ENCODE measurements around the gene UCP1.
A peak's percentile ranks its signal among the peaks of the same experiment; 100 is the strongest.

The UCP1 gene, protein sequence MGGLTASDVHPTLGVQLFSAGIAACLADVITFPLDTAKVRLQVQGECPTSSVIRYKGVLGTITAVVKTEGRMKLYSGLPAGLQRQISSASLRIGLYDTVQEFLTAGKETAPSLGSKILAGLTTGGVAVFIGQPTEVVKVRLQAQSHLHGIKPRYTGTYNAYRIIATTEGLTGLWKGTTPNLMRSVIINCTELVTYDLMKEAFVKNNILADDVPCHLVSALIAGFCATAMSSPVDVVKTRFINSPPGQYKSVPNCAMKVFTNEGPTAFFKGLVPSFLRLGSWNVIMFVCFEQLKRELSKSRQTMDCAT

GRCh38 chr4:140568507-140569306, at the start of gene UCP1:
UCP1 (minus strand) TSS chr4:140568961; CDS start chr4:140568729, 232 bp downstream.
- DNase-seq, result no peak

- no peak for DNase-seq
These were observed 48.9 kb upstream of the UCP1 start for GRCh38 chr4:140617499-140618248.

DNA sequence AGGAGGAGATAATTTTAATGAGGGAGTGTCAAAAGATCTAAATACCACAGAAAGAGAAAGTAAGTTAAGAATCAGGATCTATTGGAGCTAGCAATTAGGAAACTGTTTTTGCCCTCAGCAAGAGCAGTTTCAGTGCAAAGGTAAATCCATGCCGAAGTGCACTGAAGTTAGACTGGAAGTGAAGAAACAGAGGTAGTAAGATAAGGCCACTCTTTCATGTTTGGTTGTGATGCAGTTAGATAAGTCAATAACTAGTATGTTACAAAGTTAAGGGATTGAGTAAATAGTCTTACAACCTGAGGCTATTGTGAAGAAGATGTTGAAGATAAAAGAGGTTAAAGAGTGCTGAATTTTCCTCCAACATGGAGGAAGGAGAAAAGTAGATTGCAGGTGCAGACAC, 46.7 kb upstream of the UCP1 start:
- DNase-seq, result no peak

DNA sequence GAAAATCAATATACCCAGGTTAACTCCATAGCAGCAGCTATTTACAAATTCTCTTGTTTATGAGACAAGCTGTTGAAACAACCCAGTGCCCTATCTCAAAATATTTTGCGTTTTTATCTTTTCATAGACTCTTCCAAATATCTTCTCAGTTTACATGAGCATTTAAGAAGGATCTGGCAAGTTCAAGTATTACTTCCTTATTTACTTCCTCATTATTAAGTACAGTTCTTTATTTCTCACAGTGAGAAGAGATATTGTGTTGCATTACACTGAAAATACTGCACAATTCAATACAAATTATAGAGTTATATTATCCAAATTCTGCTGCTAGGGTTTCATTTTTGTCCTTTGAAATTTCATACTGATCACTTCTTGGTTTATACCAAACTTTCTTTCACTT, 43.6 kb upstream of the UCP1 start:
- DNase-seq, result no peak

GRCh38 chr4:140611854-140612253, 43.1 kb upstream of the UCP1 start:
- DNase-seq, result no peak

GRCh38 chr4:140609548-140610425, 41.0 kb upstream of the UCP1 start:
- peak; percentile 78 for DNase-seq

- no peak for DNase-seq
These were observed 39.1 kb upstream of the UCP1 start for GRCh38 chr4:140607852-140608251.

GRCh38 chr4:140604544-140604943, 35.8 kb upstream of the UCP1 start:
- no peak for DNase-seq

DNA sequence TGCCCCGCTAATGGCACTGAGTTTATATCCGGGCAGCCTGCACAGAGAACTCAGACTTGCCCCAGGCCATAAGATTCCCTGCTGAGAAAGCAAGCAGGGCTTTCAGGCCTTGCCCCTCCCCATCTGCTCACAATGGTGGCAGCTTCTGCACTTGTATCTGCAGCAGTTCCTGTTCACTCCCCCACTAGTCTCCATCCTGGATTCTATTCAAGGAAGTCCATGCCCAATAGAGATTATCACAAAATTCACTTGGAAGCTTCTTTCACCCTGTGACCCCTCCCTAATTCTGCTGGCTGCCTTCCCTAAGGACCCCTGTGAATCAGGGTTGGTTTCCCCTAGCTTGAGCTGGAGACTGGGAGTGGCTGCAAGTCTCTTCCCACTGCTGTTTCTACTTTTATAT, 34.5 kb upstream of the UCP1 start:
- DNase-seq, result peak; percentile 13

DNA sequence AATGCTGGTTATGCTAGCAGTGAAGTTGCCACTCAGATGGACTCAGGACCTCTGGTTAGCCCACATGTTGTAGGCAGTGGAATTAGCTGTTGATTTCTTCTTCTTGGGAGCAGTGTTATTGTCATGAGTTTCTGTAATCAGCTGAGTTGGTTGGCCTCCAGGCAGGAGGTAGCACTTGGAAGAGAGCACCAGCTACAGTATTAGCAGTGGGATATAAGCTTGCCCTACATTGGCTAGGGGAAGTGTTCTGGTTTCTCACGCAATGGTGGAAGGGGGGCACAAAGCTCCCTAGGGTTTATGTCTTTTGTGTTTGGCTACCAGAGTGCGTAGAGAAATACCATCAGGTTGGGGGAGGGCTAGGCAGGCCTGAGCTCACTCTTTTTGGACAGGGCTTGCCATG, 34.0 kb upstream of the UCP1 start:
- no peak for DNase-seq

DNA sequence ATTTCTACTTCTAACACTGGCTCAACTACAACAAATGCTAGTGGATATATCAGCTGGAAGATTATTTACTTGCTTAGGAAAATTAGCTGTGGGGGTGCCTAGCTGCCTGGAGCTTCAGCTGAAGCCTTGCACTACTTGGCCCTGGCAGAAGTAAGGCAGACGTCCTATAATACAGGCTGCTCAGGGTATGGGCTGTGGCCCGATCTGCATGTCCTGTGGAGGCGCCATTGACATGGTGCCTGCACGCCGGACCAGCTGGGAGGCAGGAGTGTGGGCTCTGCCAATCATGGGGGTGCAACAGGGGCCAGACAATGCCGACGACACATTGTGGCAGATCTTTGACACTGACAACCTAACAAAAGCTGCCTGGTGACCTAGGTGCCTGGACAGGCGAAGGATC, 31.6 kb upstream of the UCP1 start:
- DNase-seq, result no peak

DNA sequence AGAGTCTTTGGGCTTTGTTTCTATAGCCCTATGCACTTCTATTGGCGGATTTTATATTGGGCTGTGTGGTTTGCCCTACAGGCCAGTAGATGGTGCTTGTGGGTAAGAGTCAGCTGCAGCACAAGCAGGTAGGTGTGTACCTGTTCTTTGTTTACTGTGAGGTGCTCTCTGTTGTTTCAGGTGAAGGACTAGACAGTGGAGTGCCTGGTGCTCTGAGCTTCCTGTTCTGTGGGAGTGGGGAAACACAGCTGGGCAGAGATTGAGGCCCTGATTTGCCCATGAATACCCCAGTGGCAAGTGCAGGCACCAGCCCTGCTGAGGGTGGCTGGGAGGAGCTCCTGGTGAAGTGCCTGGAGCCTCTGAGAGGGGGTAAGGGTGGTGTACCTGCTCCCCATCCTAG, 26.3 kb upstream of the UCP1 start:
- peak; percentile 59 for DNase-seq

DNA sequence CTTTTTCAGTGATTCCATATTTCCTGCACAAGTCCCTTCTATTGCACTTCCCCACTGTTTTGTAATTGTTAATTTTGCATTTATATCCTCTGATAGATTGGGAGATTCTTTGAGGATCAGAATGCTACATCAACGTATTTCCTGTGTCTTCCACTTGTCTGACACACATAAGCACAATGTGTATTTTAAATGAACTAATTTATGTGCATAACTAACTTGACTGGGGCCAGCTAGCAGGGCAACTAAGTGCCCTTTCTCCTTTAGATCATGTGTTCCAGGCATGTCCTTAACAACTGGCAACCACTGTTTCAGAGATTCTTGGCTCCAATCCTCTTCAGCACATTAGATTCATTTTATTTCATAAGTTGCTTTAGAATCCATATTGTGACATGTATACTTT, 15.7 kb upstream of the UCP1 start:
- DNase-seq, result no peak

DNA sequence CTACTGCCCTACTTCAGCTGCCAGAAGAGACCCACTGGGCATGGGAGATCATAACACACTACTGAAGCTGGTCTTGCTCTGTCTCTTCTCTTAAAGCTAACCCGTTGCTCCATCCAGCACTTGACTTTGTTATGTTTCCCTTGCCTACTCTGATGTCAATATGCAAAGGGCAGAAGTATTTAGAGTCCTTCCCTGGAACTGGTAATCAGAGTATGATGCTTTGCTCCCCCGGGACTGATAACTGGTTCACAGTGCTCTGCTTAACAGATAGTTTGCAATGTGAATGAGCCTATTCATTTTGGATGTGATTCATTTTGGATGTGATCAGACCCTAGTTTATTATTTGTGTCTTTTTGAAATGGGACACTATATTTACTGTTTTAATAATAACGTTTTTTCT, 12.3 kb upstream of the UCP1 start:
- no peak for DNase-seq

DNA sequence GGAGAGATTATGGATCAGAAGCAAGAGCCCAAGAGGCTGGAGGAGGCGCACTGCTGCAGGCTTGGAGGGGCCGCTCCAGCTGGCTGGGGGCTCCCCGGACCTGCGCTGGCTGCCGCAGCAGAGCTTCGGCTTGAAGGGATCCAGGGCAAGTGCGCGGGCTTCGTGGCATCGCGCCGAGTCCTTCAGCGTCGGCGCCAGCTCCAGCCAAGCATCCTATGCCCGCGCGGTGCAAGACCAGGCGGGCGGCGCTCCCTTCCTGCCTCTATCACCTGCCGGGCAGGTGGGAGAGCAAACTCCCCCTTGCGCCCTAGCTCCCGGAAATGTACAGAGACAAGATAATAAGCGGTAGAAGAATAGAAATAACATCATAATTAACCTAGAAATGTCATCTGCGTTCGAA, 10.5 kb upstream of the UCP1 start:
- DNase-seq, result peak; percentile 38

GRCh38 chr4:140575489-140575888, 6.7 kb upstream of the UCP1 start:
- DNase-seq, result no peak

DNA sequence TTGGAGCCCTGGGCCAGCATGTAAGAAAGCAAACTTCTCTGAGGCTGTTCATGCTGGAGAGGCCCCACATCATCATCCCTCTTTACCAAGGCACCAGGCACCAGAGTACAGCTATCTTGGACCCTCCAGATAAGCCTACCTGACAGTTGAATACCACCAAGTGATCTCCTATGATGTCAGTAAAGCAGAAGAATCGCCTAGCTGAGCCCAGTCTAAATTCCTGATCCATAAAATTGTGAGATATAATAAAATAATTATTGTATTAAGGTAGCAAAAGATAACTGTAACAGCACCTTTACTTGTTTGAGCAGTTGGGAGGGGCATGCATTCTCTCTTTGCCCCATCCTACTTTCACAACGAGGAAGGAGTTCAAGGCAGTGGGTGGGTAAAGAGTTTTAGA, 2.9 kb upstream of the UCP1 start:
- no peak for DNase-seq

DNA sequence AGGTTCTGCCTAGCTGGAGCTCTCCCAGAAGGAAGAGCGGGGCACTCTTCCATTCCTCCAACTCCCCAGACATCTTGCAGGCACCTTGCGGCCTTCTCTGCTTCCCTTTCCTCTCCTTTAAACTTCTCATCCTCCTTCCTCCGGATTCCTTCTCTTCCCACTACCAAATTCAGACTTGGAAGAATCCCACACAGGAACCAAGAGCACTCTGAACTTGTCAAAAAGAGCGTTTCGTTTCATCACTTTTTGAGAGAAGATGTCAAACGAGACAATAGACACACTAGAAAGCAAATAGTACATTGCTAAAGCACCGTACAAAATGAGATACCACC, 512 bp upstream of the UCP1 start:
- no peak for DNase-seq

- no peak for DNase-seq
These were observed 9.1 kb downstream of the UCP1 start for GRCh38 chr4:140559696-140560095.

DNA sequence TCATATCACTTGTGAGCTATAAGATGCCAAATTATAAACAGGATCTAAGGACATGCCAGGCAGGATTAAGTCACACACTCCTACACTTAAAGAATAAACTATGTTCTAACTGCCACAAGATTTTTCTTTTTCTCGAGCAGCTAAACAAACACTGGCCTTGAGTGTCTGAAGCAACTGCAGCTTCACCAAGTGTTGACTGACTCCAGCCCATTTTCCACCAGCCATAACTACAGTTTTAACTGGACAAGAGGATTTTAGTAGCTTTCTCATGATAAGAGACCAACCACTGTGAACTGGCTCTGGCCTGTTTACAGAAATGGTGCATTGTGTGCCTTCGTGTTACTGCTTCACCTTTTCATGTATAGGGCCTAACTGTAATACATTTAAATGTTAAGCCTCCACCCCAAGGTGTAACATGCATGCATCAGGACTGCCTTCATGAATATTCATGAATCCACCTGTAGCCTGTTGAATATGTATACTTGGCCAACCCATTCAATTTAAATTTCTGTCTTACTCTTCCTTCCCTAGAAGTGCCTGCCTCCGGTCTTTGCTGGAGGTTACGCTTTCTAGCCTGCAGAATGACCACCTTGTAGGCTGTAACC, 10.8 kb downstream of the UCP1 start:
- no peak for DNase-seq

DNA sequence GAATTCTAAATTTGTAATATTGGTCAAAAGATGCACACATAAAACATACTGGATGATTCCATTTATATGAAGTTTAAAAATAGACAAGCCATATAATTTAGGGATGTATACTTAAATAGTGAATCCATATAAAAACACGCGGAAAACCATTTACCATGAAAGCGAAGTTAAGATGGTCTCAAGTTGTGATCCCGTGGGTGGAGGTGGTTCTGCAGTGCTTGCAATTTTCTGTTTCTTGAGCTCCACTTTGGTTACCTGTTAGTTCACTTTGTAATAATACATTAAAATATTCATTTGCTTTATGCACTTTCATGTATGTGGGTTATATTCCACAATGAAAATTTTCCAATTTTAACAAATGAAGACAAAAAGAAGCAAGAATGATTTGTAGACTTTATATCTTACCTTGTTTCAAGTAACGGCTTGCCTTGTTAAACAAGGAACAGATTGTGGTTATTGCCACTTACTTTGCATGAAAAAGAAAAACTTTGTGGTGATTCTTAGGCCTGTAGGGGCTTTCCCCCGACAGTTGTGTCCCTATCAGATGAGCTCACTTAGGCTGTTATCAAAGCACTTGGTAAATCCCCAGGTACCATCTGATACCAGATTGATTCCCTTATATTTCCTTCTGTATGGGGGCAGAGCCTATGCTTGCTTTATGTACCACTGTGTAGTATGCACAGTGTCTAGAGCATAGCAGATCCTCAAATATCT, 12.2 kb downstream of the UCP1 start:
- no peak for DNase-seq

DNA sequence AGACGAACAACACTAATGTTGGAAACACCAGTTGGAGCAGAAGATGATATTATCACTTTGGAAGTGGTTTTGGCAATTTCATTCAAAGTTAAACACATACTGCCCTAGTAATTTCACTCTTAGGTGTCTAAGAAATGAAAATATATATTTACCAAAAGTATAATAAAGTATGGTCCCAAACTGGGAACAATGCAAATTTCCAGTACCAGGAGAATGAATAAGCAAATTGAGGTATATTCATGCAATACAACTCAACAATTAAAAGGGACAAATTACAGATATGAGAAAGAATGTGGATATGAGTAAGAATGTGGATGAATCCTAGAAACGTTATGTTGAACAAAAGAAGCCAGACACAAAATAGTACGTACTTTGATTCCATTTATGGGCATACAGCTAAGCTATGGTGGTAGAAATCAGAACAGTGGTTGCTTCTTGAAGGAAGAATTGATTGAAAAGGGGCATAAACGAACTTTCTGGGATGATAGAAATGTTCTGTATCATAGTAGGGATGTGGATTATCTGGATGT, 34.7 kb downstream of the UCP1 start:
- no peak for DNase-seq
